Globus pallidus (tissue), 1 donor: ENCODE data around the gene NID1.
"Not testable (repeated sequence)": the region's sequence is repeated elsewhere in the genome, so short reads cannot be mapped to it uniquely, and the experiment has no call there.

ENCODE experiments used
- DNase-seq: peaks from one replicate; pipeline ENCODE4 v3.0.0-alpha.2; 2015; ENCODE audit warnings: low spot score

NID1 gene

GRCh38 chr1:236096660-236097482, 32.0 kb upstream of the NID1 start:
- DNase-seq: not testable (repeated sequence)

GRCh38 chr1:236095705-236096520, 31.0 kb upstream of the NID1 start:
- DNase-seq: no peak

- no peak for DNase-seq
Observed at GRCh38 chr1:236092899-236093298, 28.0 kb upstream of the NID1 start.

GRCh38 chr1:236091933-236092318, 27.0 kb upstream of the NID1 start:
- DNase-seq: no peak

DNA sequence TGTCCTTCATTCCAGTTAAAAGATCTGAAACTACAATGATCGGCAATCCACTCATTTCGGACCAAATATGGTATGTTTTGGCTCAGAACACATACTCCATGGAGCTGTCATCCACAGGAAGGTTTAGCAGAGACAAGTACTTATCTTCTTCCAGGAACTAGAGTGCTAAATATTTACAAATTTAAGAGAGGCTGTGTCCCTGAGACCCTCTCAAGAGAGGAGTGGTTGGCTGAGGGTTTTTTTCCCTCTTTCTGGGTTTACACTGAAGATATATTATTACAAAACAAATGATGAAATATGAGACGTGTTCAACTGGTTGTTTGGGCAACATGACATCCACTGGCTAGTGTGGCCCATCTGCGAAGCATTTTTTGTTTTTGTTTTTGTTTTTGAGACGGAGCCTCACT, 25.9 kb upstream of the NID1 start:
- DNase-seq: no peak

DNA sequence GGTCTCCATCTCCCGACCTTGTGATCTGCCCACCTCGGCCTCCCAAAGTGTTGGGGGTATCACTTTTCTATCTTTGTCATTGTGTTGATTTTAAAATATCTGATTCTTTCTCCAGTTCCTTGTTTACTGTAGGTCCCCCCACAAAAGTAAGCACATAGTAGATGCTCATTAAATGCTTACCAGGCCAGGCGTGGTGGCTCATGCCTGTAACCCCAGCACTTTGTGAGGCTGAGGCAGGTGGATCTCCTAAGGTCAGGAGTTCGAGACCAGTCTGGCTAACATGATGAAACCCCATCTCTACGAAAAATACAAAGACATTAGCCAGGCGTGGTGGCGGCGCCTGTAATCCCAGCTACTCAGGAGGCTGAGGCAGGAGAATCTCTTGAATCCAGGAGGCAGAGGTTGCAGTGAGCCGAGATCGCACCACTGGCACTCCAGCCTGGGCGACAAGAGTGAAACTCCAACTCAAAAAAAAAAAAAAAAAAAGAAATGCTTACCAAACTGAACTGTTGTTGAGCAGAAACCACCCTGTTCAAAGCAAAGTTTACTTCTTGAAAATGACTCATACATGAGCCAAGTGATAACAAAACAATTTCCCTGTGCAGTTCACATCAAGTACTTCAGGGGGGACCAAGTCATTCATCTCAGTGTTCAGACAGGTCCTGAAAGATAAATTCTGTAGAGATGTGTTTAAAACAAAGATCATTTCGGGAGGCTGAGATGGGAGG, 24.3 kb upstream of the NID1 start:
- DNase-seq: no peak

DNA sequence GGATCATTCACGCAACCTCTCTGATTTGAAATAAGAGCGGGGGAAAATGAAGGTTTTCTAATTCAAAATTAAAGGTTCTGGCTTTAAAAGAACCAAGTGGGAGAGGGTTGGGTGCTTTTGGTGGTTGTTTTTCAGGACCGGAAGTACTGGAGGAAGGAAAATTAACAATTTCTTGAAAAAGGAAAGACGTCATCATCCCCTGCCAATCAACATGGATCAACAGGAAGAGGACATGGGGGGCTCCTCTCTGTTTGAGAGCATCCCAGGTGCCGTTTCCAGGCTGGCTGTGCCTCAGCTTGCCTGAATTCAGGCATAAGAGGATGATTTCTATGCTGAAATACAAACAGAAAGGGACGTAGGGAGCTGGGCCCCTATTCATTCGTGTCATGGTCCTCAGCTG, 21.6 kb upstream of the NID1 start:
- no peak for DNase-seq

DNA sequence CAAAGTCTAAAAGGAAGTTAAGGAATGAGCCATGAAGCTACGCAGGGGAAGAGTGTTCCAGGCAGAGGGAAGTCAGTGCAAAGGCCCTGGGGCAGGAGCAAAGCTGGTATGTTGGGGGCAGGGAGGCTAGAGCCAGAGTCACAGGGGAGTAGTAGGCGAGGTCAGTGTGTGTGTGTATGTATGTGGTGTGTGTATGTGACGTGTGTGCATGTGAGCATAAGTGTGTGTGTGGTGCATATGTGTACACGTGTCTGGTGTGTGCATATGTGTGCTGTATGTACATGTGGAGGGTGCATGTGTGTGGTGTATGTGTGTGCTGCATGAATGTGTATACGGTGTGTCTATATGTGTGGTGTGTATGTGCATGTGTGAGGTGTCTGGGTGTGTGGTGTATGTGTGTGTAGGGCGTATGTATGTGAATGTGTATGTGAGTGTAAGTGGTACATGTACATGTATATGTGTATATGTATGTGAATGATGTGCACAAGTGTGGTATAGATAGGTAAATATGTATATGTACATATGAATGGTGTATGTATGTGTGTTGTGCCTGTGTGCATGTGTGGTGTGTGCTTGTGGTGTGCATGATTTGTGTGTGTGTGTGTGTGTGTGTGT, 20.8 kb upstream of the NID1 start:
- no peak for DNase-seq

DNA sequence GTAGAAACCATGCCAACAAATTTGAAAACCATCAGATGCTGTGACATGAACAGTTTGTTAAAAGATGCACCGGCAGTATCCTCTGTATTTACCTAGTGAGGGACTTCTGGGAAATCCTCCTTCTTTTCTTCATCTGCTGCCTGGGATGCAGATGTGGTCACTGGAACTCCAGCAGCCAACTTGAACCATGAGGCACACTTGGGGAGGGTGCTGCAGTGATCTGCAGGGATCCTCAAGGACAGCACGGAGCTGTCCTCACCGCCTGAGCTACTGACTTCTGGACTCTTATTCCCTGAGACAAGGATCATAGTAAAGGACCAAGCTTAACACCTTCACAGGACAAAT, 19.5 kb upstream of the NID1 start:
- no peak for DNase-seq

DNA sequence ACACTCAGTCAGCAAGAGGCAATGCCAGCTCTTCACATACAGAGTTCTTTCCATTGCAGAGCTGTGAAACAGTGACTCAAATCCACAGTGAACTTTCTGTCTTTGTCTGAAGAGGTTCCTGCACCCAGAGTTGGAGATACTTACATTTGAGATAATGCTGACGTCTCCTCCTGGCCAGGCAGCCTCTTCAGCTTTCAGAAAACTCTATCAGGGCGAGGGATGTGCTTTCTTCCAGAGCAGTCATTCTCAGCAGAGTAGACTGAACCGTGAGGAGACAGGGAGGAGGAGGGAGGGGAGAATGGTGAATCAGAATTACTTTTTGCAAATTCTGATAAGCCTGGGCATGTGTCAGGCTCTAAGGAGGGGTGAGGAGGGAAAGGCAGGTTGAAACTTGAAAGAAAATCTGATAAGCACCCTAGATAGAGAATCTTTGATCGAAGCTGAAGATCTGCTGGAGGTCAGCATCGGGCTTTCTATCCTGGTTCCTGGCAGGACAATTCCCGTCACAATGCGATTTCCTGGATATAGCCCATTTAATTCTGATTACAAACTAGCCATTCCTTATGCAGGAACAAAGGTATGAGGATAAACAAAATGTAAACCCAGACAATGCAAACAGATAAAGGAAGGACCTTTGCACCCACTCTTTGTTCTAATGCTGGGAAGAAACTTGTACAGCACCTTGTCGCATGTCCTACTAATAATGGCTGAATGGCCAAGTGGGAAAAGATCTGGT, 18.9 kb upstream of the NID1 start:
- DNase-seq: no peak

DNA sequence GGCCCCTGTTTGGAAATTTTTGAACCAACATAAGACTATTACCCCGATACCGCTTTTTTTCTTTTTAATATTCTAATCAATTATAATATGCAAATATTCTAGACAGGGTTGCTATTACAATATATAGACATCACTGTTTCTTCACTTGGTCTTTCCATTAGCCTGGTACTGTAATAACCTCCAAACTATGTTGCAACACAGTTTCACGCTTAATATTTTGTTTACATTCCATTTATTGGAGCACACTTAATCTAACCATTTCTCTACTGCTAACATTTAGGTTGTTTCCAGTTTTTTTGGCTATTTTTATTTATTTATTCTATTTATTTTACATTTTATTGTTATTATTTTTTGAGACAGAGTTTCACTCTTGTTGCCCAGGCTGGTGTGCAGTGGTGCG, 17.6 kb upstream of the NID1 start:
- DNase-seq: no peak

GRCh38 chr1:236081546-236082227, 16.8 kb upstream of the NID1 start:
- no peak for DNase-seq

- no peak for DNase-seq
Observed at GRCh38 chr1:236079703-236080102, 14.8 kb upstream of the NID1 start.

DNA sequence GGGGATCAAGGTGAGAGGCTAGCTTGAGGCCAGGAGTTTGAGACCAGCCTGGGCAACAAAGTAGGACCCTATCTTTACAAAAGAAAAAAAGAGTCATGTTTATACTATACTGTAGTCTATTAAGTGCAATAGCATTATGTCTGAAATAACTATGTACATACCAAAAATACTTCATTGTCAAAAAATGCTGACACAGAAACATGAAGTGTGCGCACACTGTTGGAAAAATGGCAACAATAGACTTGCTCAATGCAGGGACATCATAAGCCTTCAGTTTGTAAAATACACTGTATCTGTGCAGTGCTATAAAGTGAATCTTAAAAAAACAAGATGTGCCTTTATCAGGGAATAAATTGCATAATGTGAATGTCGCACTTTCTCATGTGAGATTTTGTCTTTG, 14.1 kb upstream of the NID1 start:
- no peak for DNase-seq

GRCh38 chr1:236078077-236078476, 13.2 kb upstream of the NID1 start:
- DNase-seq: not testable (repeated sequence)

GRCh38 chr1:236075848-236076247, 11.0 kb upstream of the NID1 start:
- no peak for DNase-seq

DNA sequence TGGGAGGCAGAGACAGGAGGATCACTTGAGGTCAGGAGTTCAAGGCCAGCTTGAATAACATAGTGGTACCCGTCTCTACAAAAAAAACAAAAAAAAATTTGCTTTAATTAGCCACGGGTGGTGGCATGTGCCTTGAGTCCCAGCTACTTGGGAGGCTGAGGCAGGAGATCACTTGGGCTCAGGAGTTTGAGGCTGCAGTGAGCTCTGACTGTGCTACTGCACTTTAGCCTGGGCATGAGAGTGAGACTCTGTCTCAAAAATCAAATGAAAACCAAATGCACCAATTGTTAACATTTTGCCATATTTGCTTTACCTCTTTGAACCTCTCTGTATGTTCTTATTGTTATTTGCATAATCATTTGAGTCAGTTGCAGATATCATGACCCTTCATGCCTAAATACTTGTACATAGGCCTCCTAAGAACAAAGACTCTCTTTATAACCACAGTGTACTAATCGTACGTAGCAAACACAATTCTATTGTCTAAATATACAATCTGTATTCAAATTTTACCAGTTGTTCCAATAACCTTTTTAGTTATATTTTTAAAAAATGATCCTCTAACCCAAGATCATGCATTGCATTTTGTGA, 8.5 kb upstream of the NID1 start:
- no peak for DNase-seq

- no peak for DNase-seq
Observed at GRCh38 chr1:236072001-236072400, 7.1 kb upstream of the NID1 start.

DNA sequence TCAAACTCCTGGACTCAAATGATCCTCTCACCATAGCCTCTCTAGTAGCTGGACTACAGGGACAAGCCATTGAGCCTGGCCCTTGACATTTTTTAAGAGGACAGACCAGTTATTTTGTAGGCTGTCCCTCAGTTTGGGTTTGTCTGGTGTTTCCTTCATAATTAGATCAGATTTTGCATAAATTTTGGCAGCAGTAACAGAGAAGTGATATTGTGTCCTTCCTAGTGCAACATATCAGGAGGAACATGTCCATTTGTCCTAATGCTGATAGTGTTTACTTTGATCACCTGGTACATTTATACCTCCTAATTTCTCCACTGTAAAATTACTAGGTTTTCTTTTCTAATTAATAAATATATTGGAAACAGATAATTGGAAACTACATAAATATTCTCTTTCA, 5.9 kb upstream of the NID1 start:
- no peak for DNase-seq

GRCh38 chr1:236069796-236070195, 4.9 kb upstream of the NID1 start:
- DNase-seq: no peak
